WERI-Rb-1 (cell line): ENCODE measurements around the gene PMPCB.

Source experiments
- DNase-seq: peaks from one replicate; pipeline ENCODE4 v3.0.0-alpha.2; 2020
- H3K27ac ChIP-seq: fragments of 250-450 bp; sonication (Bioruptor Pico); 2 replicates; pipeline ENCODE4 v1.5.1; 2020; ENCODE audit warnings: mild to moderate bottlenecking, moderate library complexity
- H3K27me3 ChIP-seq: fragments of 250-450 bp; sonication (Bioruptor Pico); 2 replicates; pipeline ENCODE4 v1.5.1; 2021; ENCODE audit warnings: mild to moderate bottlenecking, low read depth, moderate library complexity; ENCODE audit not compliant: insufficient read depth, severe bottlenecking
- H3K36me3 ChIP-seq: fragments of 250-450 bp; sonication (Bioruptor Pico); 2 replicates; pipeline ENCODE4 v1.5.1; 2020; ENCODE audit warnings: mild to moderate bottlenecking, moderate library complexity
- H3K4me3 ChIP-seq: 2 replicates; pipeline ENCODE4 v1.5.1; 2011; ENCODE audit warnings: low read depth, mild to moderate bottlenecking, control low read depth, low read length
- H3K9me3 ChIP-seq: fragments of 250-450 bp; sonication (Bioruptor Pico); 2 replicates; pipeline ENCODE4 v1.5.1; 2021; ENCODE audit warnings: mild to moderate bottlenecking, moderate library complexity; ENCODE audit not compliant: severe bottlenecking
- CTCF ChIP-seq: IDR thresholded peaks from 2 replicates; pipeline ENCODE4 v1.5.1; 2011; ENCODE audit warnings: low read depth, mild to moderate bottlenecking, control low read depth, inconsistent platforms, low read length

PMPCB gene

DNA sequence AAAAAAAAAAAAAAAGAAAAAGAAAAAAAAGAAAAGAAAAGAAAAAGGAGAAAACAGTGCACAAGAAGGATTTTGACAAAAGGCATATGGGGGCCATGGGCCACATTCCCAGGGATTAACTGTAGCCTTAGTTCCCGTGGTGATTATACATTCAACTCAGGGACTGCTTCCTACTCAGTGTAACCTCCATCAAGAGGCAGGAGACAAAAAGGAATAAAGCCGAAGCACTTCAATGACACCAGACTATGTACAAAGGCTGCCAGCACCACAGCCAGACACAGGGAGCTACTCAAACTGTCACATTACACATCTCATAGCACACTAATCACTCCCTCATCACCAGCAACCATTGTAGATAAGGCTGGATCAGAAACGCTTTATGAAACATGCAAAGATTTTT, 5.1 kb upstream of the PMPCB start:
- H3K4me3 ChIP-seq, result no peak overlapping the region
- H3K27ac ChIP-seq, result no peak overlapping the region
- no peak for DNase-seq
- H3K27me3 ChIP-seq, result no peaks in the 10 kb centered on the region
- no peaks in the 10 kb centered on the region for H3K9me3 ChIP-seq
- H3K36me3 ChIP-seq, result no peaks in the 10 kb centered on the region
- TF ChIP-seq CTCF, result no peak

DNA sequence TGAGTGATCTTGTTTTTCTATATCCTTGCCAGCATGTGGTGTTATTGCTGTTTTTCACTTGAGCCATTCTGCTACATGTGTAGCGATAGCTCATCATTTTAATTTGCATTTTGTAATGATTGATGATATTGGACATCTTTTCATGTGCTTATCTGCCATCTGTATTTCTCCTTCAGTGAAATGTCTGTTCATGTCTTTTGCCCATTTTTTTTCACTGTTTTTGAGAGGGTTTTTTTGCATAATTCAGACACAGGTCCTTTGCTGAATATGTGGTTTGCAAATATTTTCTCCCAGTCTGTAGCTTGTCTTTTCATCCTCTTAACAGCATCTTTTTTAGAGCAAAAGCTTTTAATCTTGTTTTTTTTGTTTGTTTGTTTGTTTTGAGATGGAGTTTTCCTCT, 3.7 kb upstream of the PMPCB start:
- Histone ChIP-seq H3K36me3 (no peaks in the 10 kb centered on the region; the same call in 1 of the 2 replicates), H3K9me3 (no peaks in the 10 kb centered on the region), H3K4me3 (no peak overlapping the region), H3K27me3 (no peaks in the 10 kb centered on the region), H3K27ac (no peak overlapping the region)
- no peak for DNase-seq
- TF ChIP-seq CTCF, result no peak

DNA sequence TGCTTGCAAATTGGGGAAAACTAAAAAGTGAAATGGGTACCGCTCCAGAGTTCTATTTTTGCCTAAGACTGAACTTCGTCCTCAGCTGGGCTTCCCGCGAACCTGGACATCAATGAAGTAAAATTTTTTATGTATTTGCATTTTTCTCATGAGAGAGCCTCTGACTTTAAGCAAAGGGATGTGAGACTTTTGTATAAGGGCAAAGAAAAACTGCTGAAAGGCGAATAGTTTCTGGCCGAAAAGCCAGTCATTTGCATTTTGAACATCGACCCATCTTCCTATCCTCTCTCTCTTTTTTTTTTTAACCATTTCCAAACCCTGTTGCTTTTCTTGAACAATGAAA, 573 bp downstream of the PMPCB start:
- Histone ChIP-seq H3K27ac (peak overlapping the region; percentile 87), H3K4me3 (peak overlapping the region; percentile 91), H3K27me3 (no peaks in the 10 kb centered on the region), H3K36me3 (peaks cover 42% of the 10 kb centered on the region), H3K9me3 (no peaks in the 10 kb centered on the region)
- no peak for DNase-seq
- TF ChIP-seq CTCF, result no peak

- H3K4me3 ChIP-seq, result no peak overlapping the region
- H3K27ac ChIP-seq, result no peak overlapping the region
- TF ChIP-seq CTCF, result no peak
- H3K9me3 ChIP-seq, result no peaks in the 10 kb centered on the region
- no peaks in the 10 kb centered on the region for H3K27me3 ChIP-seq
- no peak for DNase-seq
- peaks cover 58% of the 10 kb centered on the region for H3K36me3 ChIP-seq
Measured at GRCh38 chr7:103299660-103300059, 2.4 kb downstream of the PMPCB start.

DNA sequence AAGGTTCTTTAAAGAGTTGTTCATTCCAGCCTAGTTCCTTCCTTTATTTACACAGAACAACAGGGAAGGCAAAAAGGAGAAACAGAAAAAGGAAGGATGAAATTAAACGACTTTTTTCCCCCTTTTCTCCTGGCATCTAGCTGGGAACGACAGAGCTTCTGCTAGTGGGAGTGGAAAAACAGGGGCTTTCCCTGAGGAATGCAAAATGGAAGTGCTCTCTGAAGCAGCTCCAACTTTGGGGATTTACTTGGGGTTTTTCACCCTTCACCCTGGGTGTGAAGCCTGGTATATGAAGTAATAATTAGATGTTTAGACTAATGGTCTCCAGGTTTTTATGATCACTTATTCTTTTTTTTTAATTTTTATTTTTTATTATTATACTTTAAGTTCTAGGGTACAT, 4.2 kb downstream of the PMPCB start:
- DNase-seq, result no peak
- peaks cover 73% of the 10 kb centered on the region for H3K36me3 ChIP-seq
- H3K4me3 ChIP-seq, result no peak overlapping the region
- H3K9me3 ChIP-seq, result no peaks in the 10 kb centered on the region
- no peaks in the 10 kb centered on the region for H3K27me3 ChIP-seq
- H3K27ac ChIP-seq, result no peak overlapping the region
- TF ChIP-seq CTCF, result no peak

- Histone ChIP-seq H3K36me3 (peaks cover 93% of the 10 kb centered on the region), H3K27ac (no peak overlapping the region), H3K4me3 (no peak overlapping the region), H3K9me3 (no peaks in the 10 kb centered on the region), H3K27me3 (no peaks in the 10 kb centered on the region)
- TF ChIP-seq CTCF, result no peak
- DNase-seq, result no peak
Measured at GRCh38 chr7:103307503-103308231, 10.4 kb downstream of the PMPCB start.
